H1 (cell line): ENCODE measurements around the gene CLEC12A. TPM values are rescaled to one million over a fixed set of nuclear protein-coding genes. Genes with fewer than 3 reads are reported as not detected.

Source experiments
- CBX5 ChIP-seq: fragments of 300-800, 300-1000 bp; sonication (generic); IDR thresholded peaks from 2 replicates; pipeline ENCODE4 v1.7.1; 2016; ENCODE audit warnings: antibody characterized with exemption, low read length, low read depth
- RXRA ChIP-seq: IDR thresholded peaks from 2 replicates; pipeline ENCODE4 v1.6.1; 2011; ENCODE audit warnings: low read depth, mild to moderate bottlenecking, low read length, moderate library complexity; ENCODE audit not compliant: insufficient read depth
- SIRT6 ChIP-seq: IDR thresholded peaks from one replicate; pipeline ENCODE4 v1.7.1; 2012; ENCODE audit warnings: low read length, inconsistent platforms
- SP4 ChIP-seq: IDR thresholded peaks from 2 replicates; pipeline ENCODE4 v1.6.1; 2012; ENCODE audit warnings: low read length, inconsistent platforms
- TAF7 ChIP-seq: optimal IDR thresholded peaks from 2 replicates; pipeline ENCODE3; 2011; ENCODE audit warnings: low read depth, mild to moderate bottlenecking, inconsistent platforms, low read length, moderate library complexity, borderline replicate concordance
- polyA plus RNA-seq, 7 experiments: library from polyadenylated mRNA; depleted of rRNA in 3 of 7; stranded (reverse) in 5 of 7; unstranded in 2 of 7; fragments of >200 nt in 5 of 7; fragments of 200-250 nt in 2 of 7; gene quantifications; 1 replicate in 5 of 7; 2 replicates in 1 of 7; 4 replicates in 1 of 7; pipeline versions ENCODE4 v1.2.1 to v1.2.3, GENCODE V29; 2011 to 2013; ENCODE audit warnings: missing spikeins in 2 of 7, mixed read lengths in 2 of 7
- total RNA-seq: library from RNA; stranded (reverse); fragmentation: NEBNext Ultra II Directional; extraction: Animal tissue kit (Norgen Biotek cat#: 25700); gene quantifications from 2 replicates; pipeline ENCODE4 v1.2.1, GENCODE V29; 2021

The CLEC12A gene
- total and polyA plus RNA-seq, 2 of the 8 experiments (the other 6 are each of a cell fraction or from before 2014, with no cell fraction given): not detected

DNA sequence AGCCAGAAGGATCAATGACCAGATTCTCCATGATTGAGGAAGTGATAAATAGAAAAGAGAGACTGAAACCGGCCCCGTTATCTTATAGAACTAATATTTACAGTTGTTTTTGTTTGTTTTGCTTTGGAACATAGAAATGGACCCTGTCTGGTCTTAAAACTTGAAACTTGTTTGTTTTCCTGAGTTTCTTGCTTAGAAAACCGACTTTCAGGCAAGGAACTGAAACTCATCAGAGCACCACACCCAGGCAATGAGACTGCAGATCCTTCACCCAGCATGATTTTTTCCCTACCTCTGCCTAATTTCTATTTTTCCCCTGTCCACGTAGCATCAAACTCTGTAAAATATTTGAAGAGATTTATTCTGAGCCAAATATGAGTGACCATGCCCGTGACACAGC is 10.6 kb upstream of the CLEC12A start (continued):
- no peak for TF ChIP-seq CBX5
- TF ChIP-seq RXRA: no peak
- no peak for TF ChIP-seq SIRT6
- TF ChIP-seq SP4: no peak
- no peak for TF ChIP-seq TAF7
